ENCODE measurements around the gene CWC15.

Gene CWC15

DNA sequence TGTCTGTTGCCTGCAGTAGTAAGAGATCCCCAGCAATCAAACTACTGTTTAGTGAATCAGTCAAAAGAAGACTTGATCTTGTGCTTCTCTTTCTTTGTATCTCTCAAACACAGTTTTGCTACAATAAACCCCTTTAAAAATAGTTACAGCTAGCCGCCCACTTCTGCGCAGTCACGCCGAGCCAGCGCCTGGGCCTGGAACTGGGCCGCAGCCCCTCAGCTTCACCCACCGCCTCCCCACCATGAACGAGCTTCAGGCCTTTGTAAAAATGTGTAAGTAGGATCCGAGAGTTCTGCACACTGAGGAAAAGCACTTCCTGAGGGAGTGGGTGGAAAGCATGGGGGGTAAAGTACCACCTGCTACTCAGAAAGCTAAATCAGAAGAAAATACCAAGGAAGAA is 60.5 kb downstream of the CWC15 start:
- no peak for DNase-seq
